ENCODE results near the gene PIEZO2.

The PIEZO2 gene

DNA sequence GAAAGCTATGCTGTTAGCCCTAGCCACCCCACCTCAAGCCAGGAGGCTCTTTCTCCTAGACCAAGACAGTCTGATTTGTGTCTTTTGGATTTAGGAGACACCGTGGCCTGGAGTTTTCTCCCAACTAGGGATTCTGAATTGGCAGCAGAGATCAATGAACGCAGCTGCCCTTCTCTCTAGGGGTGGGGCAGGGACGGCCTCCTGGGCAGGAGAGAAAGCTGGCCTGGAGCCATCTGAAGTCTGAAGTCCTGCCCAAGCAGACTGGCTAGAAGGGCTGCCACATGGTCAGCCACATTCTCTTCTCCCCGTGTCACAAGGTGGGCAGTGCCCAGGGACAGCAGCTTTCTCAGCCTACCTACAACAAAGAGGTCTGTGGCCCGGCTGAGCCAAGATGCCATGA, 45.1 kb downstream of the PIEZO2 start:
- Histone ChIP-seq H3K4me1 (ENCODE audit: control insufficient read depth, low read length) (no peaks in the 10 kb centered on the region), H3K4me3 (ENCODE audit: low read length) (no peak overlapping the region), H3K9me3 (ENCODE audit: control insufficient read depth, insufficient read depth, low read length) (no peaks in the 10 kb centered on the region), H3F3A (ENCODE audit: control insufficient read depth, insufficient read depth) (no peaks in the 10 kb centered on the region), H3K27me3 (ENCODE audit: control insufficient read depth, low read length) (no peaks in the 10 kb centered on the region), H3K79me2 (ENCODE audit: control insufficient read depth, low read length) (no peaks in the 10 kb centered on the region), H3K9me2 (replicated peaks; ENCODE audit: control insufficient read depth, low read length) (no peaks in the 10 kb centered on the region), H3K36me3 (ENCODE audit: control insufficient read depth, low read length) (no peaks in the 10 kb centered on the region), H4K20me1 (ENCODE audit: control insufficient read depth, insufficient read depth, low read depth, low read length) (no peaks in the 10 kb centered on the region), H3K4me2 (ENCODE audit: low read length) (no peak overlapping the region), H3K27ac (ENCODE audit: low read depth, low read length) (no peak overlapping the region)
- TF ChIP-seq EZH2phosphoT487 (IDR thresholded peaks at IDR 0.05; ENCODE audit: borderline replicate concordance, low read length), result no peak

DNA sequence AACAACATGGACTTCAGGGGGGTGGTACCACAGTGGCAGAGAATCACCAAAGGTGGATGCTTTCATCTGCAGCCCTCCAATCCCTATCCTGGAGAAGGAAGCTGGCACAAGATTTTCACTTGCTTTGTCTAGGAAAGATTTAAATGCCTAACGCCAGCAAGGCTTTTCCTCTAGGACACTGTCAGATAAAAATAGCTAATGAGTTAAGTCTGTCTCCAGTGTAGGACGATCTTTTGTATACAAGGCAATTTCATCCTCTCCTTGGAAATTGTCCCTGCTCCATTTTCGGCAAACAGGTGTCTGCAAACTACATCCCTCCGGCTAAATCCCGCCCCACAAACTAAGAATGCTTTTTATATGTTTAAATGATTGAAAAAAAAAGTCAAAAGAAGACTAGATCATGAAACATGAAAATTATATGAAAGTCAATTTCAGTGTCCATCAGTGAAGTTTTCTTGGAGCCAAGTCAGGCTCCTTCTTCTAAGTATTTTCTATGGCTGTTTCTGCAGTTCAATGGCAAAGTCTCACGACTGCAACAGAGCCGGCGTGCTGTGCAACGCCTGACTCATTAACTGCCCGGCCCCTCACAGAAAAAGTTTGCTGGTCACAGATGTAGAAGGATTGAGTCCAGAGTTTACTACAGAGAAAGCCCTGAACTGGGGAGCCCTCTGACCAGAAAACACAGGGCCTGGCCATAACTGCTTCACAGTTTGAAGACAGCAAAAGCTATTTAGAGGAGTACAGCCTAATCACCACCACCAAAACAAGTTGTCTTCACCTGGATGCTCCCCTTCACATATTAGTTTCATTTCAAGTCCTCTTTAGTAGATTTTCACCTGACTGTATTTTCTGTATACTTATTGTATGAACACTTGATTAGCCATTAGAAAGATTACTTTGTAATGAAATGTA, 52.3 kb downstream of the PIEZO2 start:
- Histone ChIP-seq H3K79me2 (ENCODE audit: control insufficient read depth, low read length) (no peaks in the 10 kb centered on the region), H3K4me3 (ENCODE audit: low read length) (no peak overlapping the region), H3K9me2 (replicated peaks; ENCODE audit: control insufficient read depth, low read length) (no peaks in the 10 kb centered on the region)

DNA sequence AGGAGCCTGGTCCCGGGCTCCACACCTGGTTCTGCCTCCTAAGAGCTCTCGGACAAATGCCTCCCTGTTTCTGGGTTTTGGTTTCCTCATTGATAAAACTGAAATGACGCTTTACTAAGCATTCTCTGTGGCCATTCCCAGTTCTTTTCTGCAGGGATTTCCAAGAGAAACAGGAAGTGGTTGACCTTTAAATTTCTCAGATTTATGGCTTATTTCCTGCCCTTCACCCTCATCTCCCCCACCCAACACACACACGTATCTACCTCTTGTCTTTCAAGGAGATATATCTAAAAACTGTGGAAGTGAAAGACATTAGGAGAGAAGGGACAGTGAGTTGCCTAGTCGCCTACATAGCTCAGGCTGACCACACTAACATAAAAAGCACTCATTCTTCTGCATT, 53.0 kb downstream of the PIEZO2 start:
- H3K36me3 ChIP-seq (ENCODE audit: control insufficient read depth, low read length), result no peaks in the 10 kb centered on the region
- H3F3A ChIP-seq (ENCODE audit: control insufficient read depth, insufficient read depth), result no peaks in the 10 kb centered on the region
- H3K79me2 ChIP-seq (ENCODE audit: control insufficient read depth, low read length), result no peaks in the 10 kb centered on the region
- no peaks in the 10 kb centered on the region for H3K9me3 ChIP-seq (ENCODE audit: control insufficient read depth, insufficient read depth, low read length)
- TF ChIP-seq, protein P1, sequence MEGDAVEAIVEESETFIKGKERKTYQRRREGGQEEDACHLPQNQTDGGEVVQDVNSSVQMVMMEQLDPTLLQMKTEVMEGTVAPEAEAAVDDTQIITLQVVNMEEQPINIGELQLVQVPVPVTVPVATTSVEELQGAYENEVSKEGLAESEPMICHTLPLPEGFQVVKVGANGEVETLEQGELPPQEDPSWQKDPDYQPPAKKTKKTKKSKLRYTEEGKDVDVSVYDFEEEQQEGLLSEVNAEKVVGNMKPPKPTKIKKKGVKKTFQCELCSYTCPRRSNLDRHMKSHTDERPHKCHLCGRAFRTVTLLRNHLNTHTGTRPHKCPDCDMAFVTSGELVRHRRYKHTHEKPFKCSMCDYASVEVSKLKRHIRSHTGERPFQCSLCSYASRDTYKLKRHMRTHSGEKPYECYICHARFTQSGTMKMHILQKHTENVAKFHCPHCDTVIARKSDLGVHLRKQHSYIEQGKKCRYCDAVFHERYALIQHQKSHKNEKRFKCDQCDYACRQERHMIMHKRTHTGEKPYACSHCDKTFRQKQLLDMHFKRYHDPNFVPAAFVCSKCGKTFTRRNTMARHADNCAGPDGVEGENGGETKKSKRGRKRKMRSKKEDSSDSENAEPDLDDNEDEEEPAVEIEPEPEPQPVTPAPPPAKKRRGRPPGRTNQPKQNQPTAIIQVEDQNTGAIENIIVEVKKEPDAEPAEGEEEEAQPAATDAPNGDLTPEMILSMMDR (IDR thresholded peaks at IDR 0.05; ENCODE audit: low read depth, low read length, poor library complexity, severe bottlenecking), result no peak
- no peak for TF ChIP-seq EZH2phosphoT487 (IDR thresholded peaks at IDR 0.05; ENCODE audit: borderline replicate concordance, low read length)
- H3K4me2 ChIP-seq (ENCODE audit: low read length), result no peak overlapping the region
- no peaks in the 10 kb centered on the region for H3K4me1 ChIP-seq (ENCODE audit: control insufficient read depth, low read length)
- H3K9me2 ChIP-seq (replicated peaks; ENCODE audit: control insufficient read depth, low read length), result no peaks in the 10 kb centered on the region
- H3K27me3 ChIP-seq (ENCODE audit: control insufficient read depth, low read length), result no peaks in the 10 kb centered on the region
- no peak overlapping the region for H3K4me3 ChIP-seq (ENCODE audit: low read length)
- H3K27ac ChIP-seq (ENCODE audit: low read depth, low read length), result no peak overlapping the region
- H4K20me1 ChIP-seq (ENCODE audit: control insufficient read depth, insufficient read depth, low read depth, low read length), result no peaks in the 10 kb centered on the region

More for the DNA sequence above, 52.3 kb downstream of the PIEZO2 start:
- H3K36me3 ChIP-seq (ENCODE audit: control insufficient read depth, low read length), result no peaks in the 10 kb centered on the region
- no peak overlapping the region for H3K27ac ChIP-seq (ENCODE audit: low read depth, low read length)
- TF ChIP-seq, protein P1 (IDR thresholded peaks at IDR 0.05; ENCODE audit: low read depth, low read length, poor library complexity, severe bottlenecking), result no peak
- no peaks in the 10 kb centered on the region for H3K4me1 ChIP-seq (ENCODE audit: control insufficient read depth, low read length)
- no peaks in the 10 kb centered on the region for H4K20me1 ChIP-seq (ENCODE audit: control insufficient read depth, insufficient read depth, low read depth, low read length)
- no peak overlapping the region for H3K4me2 ChIP-seq (ENCODE audit: low read length)
- H3K9me3 ChIP-seq (ENCODE audit: control insufficient read depth, insufficient read depth, low read length), result no peaks in the 10 kb centered on the region
- H3F3A ChIP-seq (ENCODE audit: control insufficient read depth, insufficient read depth), result no peaks in the 10 kb centered on the region
- no peaks in the 10 kb centered on the region for H3K27me3 ChIP-seq (ENCODE audit: control insufficient read depth, low read length)

DNA sequence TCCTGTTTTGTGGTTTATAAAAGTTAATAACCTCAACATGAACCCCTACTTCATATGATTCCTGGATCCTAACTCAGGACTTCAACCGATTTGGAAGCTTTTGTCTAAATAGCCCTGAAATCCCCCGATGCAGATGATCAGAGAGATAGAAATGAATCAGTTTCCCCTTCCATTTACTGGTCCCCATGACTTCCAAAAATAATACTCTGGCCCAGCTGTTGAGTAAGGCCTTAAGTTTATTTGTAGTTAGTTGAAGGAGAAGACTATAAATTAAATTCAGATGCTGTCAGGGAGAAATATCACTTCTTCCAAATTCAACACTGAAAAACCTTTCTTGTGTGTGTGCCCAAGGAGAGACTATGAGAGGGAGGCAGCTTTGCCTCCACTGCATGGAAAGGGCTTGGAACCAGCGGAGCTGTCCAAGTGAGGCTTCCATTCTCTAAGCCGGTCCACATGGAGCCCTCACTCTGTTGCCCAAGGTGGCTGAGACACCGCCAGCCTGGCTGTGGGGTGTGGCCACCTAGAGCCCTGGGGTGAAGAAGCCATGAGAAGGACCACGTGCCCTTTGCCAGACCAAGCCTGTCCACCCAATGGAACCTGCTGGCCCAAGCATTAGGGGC, 53.6 kb downstream of the PIEZO2 start:
- TF ChIP-seq EZH2phosphoT487 (IDR thresholded peaks at IDR 0.05; ENCODE audit: borderline replicate concordance, low read length), result no peak
- TF ChIP-seq, protein P1 (IDR thresholded peaks at IDR 0.05; ENCODE audit: low read depth, low read length, poor library complexity, severe bottlenecking), result no peak
- Histone ChIP-seq H3K79me2 (ENCODE audit: control insufficient read depth, low read length) (no peaks in the 10 kb centered on the region), H3F3A (ENCODE audit: control insufficient read depth, insufficient read depth) (no peaks in the 10 kb centered on the region), H3K9me3 (ENCODE audit: control insufficient read depth, insufficient read depth, low read length) (no peaks in the 10 kb centered on the region), H3K4me3 (ENCODE audit: low read length) (no peak overlapping the region), H3K36me3 (ENCODE audit: control insufficient read depth, low read length) (no peaks in the 10 kb centered on the region), H3K4me2 (ENCODE audit: low read length) (no peak overlapping the region), H3K4me1 (ENCODE audit: control insufficient read depth, low read length) (no peaks in the 10 kb centered on the region), H3K9me2 (replicated peaks; ENCODE audit: control insufficient read depth, low read length) (no peaks in the 10 kb centered on the region), H3K27ac (ENCODE audit: low read depth, low read length) (no peak overlapping the region), H3K27me3 (ENCODE audit: control insufficient read depth, low read length) (no peaks in the 10 kb centered on the region), H4K20me1 (ENCODE audit: control insufficient read depth, insufficient read depth, low read depth, low read length) (no peaks in the 10 kb centered on the region)

Measured in DOHH2 (cell line).